HG03565 (cell line): ENCODE data around the gene CXADR.
"Not testable (repeated sequence)": the region's sequence is repeated elsewhere in the genome, so short reads cannot be mapped to it uniquely, and the experiment has no call there.

ENCODE experiments used
- ATAC-seq: cut with Tn5 transposase; IDR thresholded peaks from one replicate; pipeline ENCODE4 v1.9.1; 2021; ENCODE audit warnings: mild to moderate bottlenecking, moderate library complexity; ENCODE audit not compliant: unreplicated experiment

Gene CXADR

GRCh38 chr21:17512253-17513213 is at the start of gene CXADR:
Gene CXADR, plus strand, starts transcription at chr21:17513043. Its CDS starts 87 bp downstream, at chr21:17513130.
- peak; percentile 85 for ATAC-seq

GRCh38 chr21:17466166-17466565 is 46.7 kb upstream of the CXADR start:
- ATAC-seq: no peak

- no peak for ATAC-seq
These were observed 45.5 kb upstream of the CXADR start for GRCh38 chr21:17467392-17467791.

GRCh38 chr21:17467829-17468228 is 45.0 kb upstream of the CXADR start:
- no peak for ATAC-seq

- no peak for ATAC-seq
These were observed 44.1 kb upstream of the CXADR start for GRCh38 chr21:17468698-17469097.

- no peak for ATAC-seq
These were observed 43.1 kb upstream of the CXADR start for GRCh38 chr21:17469727-17470126.

- ATAC-seq: no peak
These were observed 40.7 kb upstream of the CXADR start for GRCh38 chr21:17472182-17472581.

- ATAC-seq: no peak
These were observed 40.1 kb upstream of the CXADR start for GRCh38 chr21:17472592-17473271.

GRCh38 chr21:17476006-17476405 is 36.8 kb upstream of the CXADR start:
- ATAC-seq: peak; percentile 80

GRCh38 chr21:17478156-17478555 is 34.7 kb upstream of the CXADR start:
- not testable (repeated sequence) for ATAC-seq

GRCh38 chr21:17479606-17480005 is 33.2 kb upstream of the CXADR start:
- ATAC-seq: no peak

GRCh38 chr21:17482928-17483327 is 29.9 kb upstream of the CXADR start:
- ATAC-seq: no peak

- peak; percentile 95 for ATAC-seq
These were observed 24.2 kb upstream of the CXADR start for GRCh38 chr21:17488620-17489019.

- ATAC-seq: not testable (repeated sequence)
These were observed 23.3 kb upstream of the CXADR start for GRCh38 chr21:17489565-17489964.

GRCh38 chr21:17491716-17492414 is 21.0 kb upstream of the CXADR start:
- peak; percentile 44 for ATAC-seq

GRCh38 chr21:17492415-17493168 is 20.3 kb upstream of the CXADR start:
- ATAC-seq: no peak

- no peak for ATAC-seq
These were observed 18.8 kb upstream of the CXADR start for GRCh38 chr21:17494051-17494450.

- ATAC-seq: no peak
These were observed 17.2 kb upstream of the CXADR start for GRCh38 chr21:17495680-17496079.

- ATAC-seq: no peak
These were observed 15.5 kb upstream of the CXADR start for GRCh38 chr21:17497316-17497715.

GRCh38 chr21:17498586-17498985 is 14.3 kb upstream of the CXADR start:
- no peak for ATAC-seq
